Measurements from ENCODE around the gene ARL2BP.
"Not testable (repeated sequence)": the region's sequence is repeated elsewhere in the genome, so short reads cannot be mapped to it uniquely, and the experiment has no call there.

ARL2BP gene

DNA sequence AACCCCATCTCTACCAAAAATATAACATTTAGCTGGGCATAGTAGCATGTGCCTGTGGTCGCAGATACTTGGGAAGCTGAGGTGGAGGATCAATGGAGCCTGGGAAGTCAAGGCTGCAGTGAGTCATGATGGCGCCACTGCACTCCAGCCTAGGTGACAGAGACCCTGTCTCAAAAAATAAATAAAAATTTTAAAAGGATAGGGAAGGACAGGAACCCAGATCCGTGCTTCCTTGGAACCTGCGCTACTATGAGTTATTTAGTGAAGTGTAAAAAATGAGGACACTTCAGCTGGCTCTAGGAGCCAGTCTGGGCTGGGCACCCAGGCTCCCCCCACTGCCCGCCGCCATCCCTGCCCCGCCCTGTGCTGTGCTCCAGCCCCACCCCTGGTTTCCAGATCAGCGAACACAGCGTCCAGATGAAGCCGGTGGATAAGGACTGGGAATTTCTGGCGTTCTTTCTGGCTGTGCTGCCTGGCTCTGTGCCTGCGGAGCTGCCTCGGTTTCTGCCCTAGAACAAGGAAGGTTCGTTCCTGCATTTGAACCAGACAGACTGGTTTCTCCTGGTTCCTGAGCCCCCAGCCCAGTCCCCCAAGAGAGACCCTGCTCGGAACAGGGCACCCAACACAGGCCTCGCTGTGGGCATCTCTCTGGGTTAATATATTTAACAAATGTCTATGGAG lies 20.9 kb downstream of the ARL2BP start:
- DNase-seq: peak; percentile 71

DNA sequence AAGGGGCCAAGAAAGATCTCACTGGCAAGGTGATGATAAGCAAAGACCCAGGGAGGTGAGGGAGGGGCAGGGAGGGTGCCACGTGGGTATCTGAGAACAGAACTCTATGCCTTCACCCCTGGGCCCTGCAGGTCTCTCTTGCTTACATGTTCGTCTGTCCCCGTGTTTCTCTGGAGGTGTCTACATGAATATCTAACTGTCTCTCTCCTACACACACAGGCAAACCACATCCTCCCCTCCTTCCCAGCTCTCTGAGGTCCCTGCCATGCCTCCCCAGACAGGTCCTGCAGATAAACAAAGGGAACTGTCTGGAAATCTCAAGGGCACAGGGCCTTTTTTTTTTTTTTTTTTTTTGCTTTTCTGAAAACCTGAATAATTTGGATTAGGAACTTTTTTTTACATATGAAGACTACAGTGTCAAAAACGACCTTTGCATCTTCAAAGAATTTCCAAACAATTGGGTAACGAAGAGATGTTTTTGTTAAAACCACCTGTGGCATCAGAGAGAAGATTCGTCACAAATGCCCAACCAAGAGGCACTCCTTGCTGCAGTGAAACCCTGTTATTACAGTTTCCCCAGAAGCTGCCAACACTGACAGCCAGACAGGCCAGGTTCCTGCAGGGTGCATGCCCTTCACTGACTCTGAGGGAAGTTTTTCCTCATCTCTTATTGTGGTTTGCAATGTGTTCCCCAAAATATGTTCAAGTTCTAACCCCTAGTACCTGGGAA lies 21.6 kb downstream of the ARL2BP start:
- peak; percentile 55 for DNase-seq

DNA sequence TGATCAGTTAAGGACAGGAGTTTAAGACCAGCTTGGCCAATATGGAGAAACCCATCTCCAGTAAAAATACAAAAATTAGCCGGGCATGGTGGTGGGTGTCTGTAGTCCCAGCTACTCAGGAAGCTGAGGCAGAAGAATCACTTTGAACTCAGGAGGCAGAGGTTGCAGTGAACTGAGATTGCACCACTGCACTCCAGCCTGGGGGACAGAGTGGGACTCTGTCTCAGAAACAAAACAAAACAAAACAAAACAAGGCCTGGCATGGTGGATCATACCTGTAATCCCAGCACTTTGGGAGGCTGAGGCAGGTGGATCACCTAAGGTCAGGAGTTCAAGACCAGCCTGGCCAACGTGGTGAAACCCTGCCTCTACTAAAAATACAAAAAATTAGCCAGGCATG lies 22.3 kb downstream of the ARL2BP start:
- not testable (repeated sequence) for DNase-seq

DNA sequence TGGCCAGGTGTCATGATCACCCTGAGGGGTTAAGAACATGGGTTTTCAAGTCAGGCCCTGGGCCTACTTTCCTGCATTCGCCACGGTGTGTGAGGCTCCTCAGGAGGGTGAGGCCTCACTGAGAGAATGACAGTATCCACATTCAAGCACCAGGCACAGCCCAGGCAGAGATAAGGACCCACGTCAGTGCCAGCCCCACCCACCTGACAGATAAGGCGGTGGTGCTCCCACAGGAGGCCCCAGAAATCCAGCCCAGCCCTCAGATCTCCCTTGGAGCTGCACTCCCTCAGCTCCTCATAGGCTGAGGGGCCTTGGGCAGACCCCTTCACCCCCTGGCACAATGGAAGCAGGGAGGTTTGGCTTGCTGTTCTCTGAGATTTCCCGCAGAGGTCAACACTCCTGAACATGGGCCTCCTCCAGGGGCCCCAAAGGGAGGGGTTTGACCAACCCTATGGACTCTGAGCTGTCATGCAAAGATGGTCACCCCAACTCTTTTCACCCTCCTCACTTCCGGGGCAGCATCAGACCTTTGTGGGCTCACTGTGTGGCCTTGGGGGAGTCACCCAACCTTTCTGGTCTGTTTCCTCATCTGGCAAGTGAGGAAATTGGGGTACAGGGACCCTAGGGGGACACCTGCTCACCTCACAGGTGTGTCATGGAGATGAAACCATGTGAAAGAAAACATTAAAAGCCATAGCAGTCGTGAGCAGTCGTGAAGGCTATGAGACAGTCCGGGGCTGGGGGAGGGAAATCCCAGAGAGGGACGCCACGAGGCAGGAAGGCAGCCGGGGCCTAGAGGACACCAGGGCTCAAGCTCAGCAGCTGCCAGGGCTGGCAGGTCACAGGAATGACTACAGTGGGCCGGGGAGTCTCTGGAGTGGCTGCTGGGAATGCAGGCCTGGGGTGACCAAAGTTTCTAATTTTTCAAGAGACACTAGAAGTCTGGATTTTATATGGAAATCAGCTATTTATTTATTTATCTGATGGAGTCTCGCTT lies 24.0 kb downstream of the ARL2BP start:
- no peak for DNase-seq

GRCh38 chr16:57270221-57271062 lies 25.4 kb downstream of the ARL2BP start:
- DNase-seq: no peak

DNA sequence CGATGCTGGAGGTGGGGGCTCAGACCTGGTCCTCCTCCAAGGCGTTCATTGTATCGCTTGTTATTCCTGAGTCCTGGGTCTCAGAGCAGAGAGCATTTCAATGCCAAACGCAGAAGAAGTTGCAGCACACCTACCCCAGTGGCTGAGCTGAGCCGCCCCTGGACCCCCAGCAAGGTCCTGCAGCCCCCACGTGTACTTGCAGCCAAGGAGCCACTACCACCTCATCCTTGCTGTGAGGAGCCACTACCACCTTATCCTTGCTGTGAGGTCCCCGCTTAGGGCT lies 25.9 kb downstream of the ARL2BP start:
- no peak for DNase-seq

GRCh38 chr16:57271867-57272495 lies 26.9 kb downstream of the ARL2BP start:
- DNase-seq: no peak

GRCh38 chr16:57273359-57273758 lies 28.3 kb downstream of the ARL2BP start:
- DNase-seq: no peak

DNA sequence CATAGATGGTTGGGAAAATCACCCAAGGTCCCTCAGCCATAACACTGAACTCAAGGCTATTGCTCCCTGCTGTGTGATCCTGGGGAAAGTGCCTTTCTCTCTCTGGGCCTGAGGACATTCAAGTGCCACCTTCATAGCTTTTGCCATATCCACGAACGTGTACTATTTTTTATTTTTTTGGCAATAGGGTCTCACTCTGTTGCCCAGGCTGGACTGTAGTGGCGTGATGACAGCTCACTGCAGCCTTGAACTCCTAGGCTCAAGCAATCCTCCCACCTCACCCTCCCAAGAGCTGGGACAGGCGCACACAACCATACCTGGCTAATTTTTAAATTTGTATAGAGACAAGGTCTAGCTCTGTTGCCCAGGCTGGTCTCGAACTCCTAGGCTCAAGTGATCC lies 28.8 kb downstream of the ARL2BP start:
- no peak for DNase-seq

DNA sequence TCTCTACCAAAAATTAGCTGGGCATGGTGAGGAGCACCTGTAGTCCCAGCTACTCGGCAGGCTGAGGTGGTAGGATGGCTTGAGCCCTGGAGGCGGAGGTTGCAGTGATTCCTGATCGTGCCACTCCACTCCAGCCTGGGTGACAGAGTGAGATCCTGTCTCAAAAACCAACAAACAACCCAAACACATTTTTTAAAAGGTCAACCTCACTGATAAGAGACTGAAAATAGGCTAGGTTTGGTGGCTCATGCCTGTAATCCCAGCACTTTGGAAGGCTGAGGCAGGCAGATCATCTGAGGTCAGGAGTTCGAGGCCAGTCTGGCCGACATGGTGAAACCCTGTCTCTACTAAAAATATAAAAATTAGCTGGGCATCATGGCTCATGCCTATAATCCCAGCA lies 30.9 kb downstream of the ARL2BP start:
- DNase-seq: not testable (repeated sequence)

DNA sequence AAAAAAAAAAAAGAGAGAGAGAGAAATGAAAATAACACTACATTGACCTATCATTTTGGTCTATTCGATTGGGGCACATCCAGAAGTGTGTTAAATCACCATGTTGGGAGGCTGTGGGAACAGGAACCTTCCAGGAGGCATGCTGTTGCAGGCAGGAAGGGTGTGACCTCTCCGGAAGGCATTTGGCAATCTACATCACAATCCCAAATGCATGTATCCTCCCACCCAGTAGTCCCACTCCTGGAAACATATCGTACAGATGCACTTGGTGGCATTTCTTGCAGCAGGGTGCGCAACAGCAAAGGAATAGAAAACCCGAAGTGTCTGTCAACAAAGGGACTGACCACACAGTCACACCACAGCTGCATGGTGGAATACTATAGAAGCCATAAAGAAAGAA lies 31.5 kb downstream of the ARL2BP start:
- no peak for DNase-seq

DNA sequence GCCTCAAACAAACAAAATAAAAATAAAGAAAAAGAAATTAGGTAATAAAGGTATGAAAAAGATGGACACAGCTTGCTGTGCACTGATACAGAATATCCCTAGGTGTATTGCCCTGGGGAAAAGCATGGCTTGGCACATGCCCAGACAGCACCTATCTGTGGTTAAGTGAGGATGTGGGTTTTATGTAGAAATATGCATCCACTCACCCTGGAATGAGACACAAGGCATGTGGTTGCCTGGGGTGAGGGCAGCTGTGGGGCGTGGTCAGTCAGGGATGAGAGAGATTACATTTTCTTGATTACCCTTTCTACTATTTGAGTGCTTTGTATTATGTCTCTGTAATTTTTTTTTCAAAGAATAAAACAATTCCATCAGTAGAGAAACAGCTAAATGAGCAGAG lies 32.5 kb downstream of the ARL2BP start:
- peak; percentile 78 for DNase-seq

GRCh38 chr16:57278494-57278893 lies 33.4 kb downstream of the ARL2BP start:
- no peak for DNase-seq

GRCh38 chr16:57279780-57280638 lies 35.0 kb downstream of the ARL2BP start:
- DNase-seq: no peak

DNA sequence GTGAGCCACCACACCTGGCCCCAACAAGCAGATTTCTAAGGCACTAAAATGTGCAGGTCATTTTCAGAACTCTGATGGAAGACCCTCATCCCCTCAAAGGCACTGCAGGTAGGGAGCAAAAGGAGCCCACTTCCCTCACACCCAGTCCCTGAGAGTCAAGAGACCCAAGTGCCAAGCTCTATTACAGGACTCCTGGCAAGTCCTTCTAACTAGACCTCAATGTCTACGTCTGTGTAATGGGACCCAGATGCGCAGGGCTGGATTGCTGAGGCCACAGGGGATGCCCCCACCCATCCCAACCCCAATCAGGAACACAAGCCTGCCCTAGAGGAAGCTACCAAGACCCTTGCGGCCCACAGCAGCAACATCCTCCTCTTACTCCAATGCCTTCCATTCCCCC lies 36.7 kb downstream of the ARL2BP start:
- no peak for DNase-seq

DNA sequence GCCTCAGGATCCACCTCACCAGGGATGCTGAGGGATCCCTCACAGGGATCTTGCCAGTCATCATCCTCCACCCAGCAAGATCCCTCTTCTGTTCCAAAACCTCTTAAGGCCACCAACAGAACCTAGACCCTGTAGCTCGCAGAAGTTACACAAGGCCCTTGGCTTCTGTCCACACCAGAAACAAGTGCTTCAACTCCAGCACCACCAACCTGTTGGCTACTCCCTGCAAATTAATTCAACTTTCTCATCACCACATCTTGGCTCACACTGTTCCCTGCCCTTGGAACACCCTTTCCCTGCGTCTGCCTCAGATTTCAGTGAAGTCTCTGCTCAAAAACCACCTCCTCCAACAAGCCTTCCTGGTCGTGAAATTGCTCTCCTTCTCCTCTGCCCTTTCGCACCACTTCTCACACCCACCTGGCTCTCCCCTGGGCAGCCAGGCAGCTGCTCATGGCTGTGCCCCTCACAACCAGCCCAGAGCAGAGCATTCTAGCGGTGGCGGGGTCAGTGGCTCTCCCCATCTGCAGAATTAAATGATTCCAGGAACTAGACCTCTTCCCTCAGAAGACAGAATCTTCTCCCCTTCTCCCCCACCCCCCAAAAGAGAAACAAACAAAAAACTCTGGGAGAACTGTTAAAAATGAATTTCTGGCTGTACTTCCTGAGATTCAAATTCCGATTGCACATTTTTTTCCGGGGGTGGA lies 37.6 kb downstream of the ARL2BP start:
- DNase-seq: no peak

- DNase-seq: no peak
These were observed 38.3 kb downstream of the ARL2BP start for GRCh38 chr16:57283214-57283958.

- DNase-seq: no peak
These were observed 38.8 kb downstream of the ARL2BP start for GRCh38 chr16:57283959-57284208.

DNA sequence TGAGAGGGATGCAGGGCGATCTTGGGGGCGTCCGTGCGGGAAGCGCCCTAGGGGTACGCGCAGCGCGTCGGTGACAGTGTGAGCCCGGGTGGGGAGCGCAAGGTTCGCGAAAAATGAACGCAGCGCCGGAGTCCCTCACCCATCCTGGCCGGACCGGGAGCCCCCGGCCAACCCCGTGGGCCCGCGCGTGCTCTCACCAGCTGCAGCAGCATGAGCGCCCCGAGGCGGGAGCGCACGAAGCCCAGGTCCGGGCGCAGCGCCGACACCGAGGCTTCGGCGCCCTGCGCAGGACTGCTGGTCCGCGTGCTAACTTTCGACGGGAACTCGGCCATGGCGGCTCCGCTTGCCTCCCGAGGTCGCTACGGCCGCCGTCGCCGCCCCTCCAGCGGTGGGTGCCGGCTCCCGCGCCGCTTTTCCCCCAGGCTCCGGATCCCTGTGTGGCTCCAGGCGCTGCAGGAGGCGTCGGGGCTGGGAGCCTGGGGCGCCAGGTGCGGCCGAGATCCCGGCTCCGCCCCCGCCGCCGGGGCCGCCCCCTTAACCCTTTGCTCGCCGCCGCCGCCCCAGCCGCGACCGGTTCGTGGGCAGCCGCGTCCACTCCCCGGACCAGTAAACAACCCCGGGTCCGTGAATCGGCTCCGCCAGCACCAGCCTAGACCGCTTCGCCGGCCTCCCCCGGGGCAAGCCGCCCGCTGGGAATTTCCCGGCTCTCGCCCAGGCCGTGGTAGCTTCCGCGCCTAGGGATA lies 39.3 kb downstream of the ARL2BP start, which contains the start of gene PLLP:
TSS of gene PLLP (minus strand) at position 464 of the 743 bp plus-strand sequence. CDS start at position 332, 132 bp downstream.
- DNase-seq: peak; percentile 34
